ENCODE results near the gene GAS7.
A peak's percentile ranks its signal among the peaks of the same experiment; 100 is the strongest.

Gene GAS7

DNA sequence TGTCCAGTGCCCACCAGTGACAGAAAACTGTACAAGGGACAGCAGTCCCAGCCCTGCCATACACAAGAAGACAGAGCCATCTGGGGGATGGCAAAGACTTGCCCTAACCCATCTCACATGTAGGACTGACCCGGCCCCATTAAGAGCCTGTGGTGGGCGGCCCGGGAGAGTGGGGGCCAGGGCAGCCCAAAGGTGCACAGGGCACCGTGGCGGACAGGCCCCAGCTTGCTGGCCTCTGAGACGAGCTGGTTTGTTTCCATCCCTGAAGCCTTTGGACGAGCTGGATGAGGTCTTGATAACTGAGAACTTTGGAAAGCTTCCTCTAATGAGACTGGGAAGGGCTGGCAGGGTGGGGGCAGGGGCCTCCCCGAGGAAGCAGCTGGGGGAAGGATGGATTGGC, 282.3 kb downstream of the GAS7 start:
- no peak for DNase-seq (ENCODE audit: low read depth)

DNA sequence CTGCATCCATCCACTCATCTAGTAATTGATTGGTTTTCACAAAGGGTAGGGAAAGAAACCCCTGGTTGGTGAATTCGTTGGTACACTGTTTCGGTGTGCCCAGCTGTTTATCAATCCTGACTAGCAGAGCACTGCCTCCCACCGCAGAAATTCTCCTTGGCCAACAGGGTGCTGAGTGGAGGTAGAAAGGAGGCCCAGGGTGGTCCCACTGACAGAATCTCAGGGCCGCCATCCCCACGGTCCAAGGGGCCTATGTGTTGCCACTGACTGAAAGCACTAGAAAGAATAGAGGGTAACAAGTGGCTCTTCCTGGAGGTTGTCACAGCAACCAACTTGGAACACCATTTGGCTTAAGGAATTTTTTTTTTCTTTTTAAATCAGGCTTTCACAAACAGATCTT, 284.9 kb downstream of the GAS7 start:
- DNase-seq (ENCODE audit: low read depth), result no peak

DNA sequence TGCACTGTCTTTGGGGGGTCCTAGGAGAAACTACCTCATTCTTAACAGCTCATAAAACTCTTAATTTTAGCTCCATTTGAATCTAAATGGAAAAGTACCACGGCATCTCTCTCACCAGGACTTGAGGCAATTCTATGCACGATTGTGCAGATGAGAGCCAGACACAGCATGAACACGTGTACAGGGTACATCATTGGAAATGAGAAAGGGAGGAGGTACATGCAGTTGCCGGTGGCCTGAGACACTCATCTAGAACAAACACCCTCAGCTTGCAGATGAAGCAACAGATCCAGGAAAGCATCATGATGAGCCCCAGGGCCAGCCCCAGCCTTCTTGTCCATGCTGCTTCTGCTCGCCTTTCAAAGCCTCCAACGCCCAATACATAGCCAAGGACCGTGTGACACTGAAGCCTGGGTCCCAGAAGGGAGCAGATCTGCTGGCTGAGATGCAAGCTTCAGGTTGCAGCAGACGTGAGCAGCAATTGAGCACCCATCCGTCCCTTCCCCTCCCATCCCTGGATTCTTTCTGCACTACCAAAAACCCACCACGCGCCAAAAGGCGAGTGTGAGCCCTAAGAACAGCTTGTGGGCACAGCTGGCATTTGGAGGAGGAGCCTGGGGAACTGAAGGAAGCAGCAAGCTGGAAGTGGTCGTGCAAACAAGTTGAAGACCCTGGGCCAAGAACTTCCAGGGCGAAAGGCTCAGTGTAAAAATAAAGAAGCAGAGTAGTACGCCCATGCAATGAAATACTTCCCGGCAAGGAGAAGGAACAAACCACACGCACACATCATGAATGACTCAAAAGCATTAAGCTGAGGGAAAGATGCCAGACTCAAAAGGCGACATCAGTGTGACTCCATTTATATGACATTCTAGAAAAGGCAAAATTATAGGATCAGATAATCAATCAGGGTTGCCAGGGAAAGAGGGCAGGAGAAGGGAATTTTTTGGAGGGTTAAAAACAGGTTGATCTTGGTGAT, 286.0 kb downstream of the GAS7 start:
- DNase-seq (ENCODE audit: low read depth), result no peak

DNA sequence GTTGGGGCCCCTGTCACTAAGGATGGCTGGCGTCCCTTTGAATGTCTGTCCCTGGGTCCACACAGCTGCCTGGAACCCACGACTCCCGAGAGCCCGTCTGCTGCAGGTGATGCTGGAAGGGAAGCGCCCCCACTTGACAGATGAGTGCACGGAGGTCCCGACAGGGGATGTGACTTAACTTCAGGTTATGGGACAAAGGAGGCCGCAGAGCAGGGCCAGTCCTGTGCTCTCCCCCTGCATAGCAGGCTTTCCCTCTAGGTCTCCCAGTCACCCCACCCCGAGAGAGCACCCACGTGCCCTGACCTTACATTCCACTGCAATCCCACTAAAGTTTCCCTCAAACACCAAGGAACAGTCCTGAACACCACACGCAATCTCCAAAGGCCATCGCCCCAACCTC, 287.3 kb downstream of the GAS7 start:
- DNase-seq (ENCODE audit: low read depth), result no peak

- no peak for DNase-seq (ENCODE audit: low read depth)
These were observed 289.8 kb downstream of the GAS7 start for GRCh38 chr17:9908649-9909042.

DNA sequence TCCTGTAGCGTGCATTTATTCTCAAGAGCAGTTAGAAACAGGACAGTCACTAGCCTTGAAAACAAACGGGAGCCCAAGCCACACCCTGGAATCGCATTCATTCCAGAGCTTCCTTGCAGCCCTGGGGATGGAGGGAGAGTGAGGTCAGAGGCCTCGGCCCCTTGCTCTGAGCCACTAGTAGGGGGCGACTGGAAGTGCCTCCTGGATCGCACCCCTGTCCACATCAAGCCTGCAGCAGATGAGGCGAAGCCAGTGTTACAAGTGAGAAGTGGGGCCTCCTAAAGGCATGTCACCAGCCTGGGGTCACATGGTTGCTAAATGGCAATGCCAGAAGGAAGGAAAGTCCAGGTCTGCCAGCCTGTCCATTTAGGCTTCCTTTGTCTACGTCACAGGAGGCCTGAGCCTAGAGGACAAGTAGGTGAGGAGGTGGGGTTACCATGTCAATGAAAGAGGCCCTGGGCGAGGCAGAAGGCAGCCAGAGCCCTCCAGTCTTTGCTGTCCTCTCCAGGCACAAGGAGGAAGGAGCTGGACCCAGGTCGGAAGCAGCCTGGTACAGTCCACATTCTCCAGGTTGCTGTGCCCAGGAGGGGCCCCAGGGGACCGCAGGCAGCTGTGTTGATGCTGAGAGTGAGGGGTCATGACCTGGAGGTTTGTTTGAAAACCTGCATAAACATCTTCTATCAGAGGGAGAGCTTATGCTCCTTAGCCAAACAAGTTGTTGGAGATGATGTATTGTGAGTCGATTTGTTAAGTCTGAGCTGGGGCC, 290.3 kb downstream of the GAS7 start:
- DNase-seq (ENCODE audit: low read depth), result no peak

DNA sequence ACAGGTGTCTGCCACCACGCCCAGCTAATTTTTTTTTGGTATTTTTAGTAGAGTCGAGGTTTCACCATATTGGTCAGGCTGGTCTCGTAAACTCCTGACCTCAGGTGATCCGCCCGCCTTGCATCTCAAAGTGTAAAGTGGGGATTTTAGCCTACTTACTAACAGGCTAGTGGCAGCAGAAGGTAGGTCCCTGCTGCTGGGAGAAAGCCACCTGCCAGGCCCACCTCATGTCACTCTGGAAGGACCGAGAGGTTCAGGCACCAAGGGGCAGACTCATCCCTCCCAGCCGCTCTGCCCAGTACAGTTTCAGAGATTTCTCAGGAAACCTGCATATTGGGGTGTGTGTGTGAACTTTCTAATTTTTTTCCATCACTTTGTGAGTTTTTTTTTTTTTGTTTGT, 291.3 kb downstream of the GAS7 start:
- DNase-seq (ENCODE audit: low read depth), result no peak

GRCh38 chr17:9906616-9907015, 291.8 kb downstream of the GAS7 start:
- DNase-seq (ENCODE audit: low read depth), result no peak

- DNase-seq (ENCODE audit: low read depth), result peak; percentile 25
These were observed 292.5 kb downstream of the GAS7 start for GRCh38 chr17:9905902-9906301.

GRCh38 chr17:9905078-9905415, 293.4 kb downstream of the GAS7 start, which contains the start of gene RCVRN:
Gene RCVRN, minus strand, starts transcription at chr17:9905271. Its CDS starts 91 bp downstream, at chr17:9905180.
- DNase-seq (ENCODE audit: low read depth), result no peak

GRCh38 chr17:9904277-9905077, 293.9 kb downstream of the GAS7 start:
- DNase-seq (ENCODE audit: low read depth), result no peak

GRCh38 chr17:9902120-9902519, 296.3 kb downstream of the GAS7 start:
- no peak for DNase-seq (ENCODE audit: low read depth)

DNA sequence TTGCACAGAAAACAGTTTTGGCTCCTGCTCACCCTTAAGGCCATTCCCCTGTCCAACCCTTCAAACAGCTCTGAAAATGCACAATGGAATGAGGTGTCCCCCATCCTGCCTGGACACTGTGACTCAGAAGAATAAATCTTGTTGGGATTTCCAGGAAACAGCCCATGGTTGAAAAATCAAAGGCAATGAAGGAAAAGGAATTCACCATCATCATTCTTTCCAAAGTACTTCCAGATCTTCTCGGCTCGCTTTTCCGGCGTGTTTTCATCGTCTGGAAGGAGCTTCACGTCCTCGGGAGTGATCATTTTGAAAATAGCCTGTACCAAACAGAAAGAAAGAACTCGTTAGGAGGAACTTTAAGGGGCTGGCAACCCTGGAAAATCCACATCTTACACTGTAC, 297.6 kb downstream of the GAS7 start:
- DNase-seq (ENCODE audit: low read depth), result peak; percentile 26

DNA sequence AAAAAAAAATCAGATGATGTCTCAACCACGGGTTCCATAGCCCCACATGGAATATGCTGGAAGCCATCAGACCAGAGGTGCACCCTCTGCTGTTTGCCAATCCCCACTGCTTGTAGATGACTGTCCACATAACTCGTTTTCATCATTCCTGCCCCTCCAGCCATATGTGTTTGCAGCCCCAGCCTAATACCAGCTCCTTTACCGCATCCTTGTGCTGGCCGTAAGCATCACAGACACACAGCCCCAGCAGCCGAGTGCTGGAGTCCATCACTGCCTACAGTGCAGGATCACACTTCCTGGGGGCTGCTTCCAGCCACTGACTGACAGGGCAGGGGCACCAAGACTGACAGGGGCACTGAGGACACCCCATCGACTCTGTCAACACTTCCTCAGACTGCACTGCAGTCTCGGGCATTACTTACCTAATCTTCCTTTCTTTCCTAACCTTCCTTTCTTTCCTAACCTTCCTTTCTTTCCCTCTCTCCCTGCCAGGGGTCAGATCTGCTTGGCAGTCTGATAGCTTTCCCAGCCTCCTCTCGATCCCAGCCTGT, 298.3 kb downstream of the GAS7 start:
- no peak for DNase-seq (ENCODE audit: low read depth)

GRCh38 chr17:9899280-9900043, 298.9 kb downstream of the GAS7 start:
- DNase-seq (ENCODE audit: low read depth), result no peak

DNA sequence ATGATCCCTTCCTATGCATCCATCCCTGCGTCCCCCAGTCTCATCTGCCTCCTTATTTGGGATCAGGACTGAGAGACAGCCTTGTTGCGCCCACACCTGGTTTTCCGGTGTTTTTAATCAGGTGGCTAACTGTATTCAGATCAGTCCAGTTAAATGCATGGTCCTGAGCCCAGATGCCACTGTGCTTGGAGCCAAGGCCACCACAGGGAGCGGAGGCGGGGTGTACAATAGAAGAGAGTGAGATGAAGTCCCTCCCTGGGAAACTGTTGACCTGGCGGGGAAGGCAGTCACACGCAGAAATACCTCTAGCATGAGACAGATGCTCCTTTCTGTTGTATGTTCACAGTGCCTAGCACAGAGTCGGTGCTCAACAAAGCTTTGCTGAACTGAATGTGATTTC, 299.6 kb downstream of the GAS7 start:
- no peak for DNase-seq (ENCODE audit: low read depth)

DNA sequence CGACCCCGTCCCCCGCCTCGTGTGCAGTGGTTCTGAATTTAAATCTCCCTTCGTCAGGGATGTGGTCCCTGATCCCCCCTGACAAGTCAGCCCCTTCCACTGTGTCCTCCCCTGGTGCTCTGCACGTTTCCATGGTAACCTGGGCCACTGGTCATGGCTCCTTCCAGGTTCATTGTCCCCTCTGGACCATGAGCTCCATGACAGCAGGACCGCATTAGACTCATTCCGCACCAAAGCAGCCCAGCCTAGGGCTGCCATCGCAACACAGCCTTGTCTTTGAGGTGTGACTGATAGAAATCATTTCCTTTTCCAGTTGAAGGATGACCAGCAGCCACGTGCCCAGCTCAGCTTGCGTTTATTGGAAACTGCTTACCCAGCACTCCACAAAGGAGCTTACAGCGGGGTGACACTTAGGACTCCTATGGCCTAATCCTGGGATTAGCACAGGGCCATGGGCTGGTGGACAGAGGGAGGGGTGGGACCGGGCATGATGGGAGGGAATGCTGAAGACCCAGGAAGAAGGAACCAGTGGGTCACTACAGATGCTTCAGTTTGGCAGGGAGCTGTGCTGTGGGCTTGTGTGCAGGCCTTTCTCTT, 300.9 kb downstream of the GAS7 start:
- DNase-seq (ENCODE audit: low read depth), result no peak

GRCh38 chr17:9895923-9896322, 302.5 kb downstream of the GAS7 start:
- no peak for DNase-seq (ENCODE audit: low read depth)

DNA sequence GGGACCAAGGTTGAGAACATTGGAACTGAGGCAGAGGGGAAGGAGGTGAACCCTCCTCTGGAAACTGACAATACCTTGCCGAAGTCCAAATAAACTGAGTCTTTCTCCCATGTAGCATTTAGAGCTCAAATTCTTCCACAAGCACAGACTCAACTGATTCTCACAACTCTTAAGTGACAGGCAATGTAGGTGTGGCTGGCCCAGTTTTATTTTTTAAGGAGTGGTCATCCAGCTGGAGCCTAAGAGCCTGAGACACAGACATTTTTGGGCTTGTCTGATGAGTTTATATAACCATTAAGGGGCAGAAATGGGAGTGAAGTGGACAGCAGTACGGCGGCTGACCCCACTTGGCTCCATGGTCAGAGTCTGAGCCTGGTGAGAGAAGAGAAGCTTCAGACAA, 304.2 kb downstream of the GAS7 start:
- no peak for DNase-seq (ENCODE audit: low read depth)

DNA sequence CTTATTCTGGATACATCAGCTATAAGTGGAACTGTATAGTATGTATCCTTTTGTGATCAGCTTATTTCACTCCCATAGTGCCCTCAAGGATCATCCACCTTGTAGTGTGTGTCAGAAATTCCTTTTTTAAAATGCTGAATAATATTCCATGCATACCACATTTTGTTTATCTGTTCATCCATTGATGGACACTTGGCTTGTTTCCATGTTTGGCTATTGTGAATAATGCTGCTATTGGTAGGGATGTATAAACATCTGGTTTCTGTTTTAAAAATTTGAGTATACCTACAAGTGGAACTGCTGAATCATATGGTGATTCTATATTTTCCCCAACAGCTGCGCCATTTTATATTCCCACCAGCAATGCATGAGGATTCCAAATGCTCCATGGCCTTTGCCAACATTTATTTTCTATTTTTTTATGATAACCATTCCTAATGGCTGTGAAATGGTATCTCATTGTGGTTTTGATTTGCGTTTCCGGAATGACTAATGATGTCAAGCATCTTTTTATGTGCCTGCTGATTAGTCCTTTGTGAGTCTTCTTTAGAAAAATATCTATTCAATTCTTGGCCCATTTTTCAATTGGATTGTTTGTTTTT, 304.9 kb downstream of the GAS7 start:
- peak; percentile 54 for DNase-seq (ENCODE audit: low read depth)

Measured in iris pigment epithelial cell (primary cell).